WTC11 (cell line): ENCODE measurements around the gene OR4E1. TPM values are rescaled to one million over a fixed set of nuclear protein-coding genes. Genes with fewer than 3 reads are reported as not detected.
A peak's percentile ranks its signal among the peaks of the same experiment; 100 is the strongest.

Experiments
- ATAC-seq: fragments of 200-7000 bp; cut with Tn5 transposase; 2 replicates; pipeline ENCODE4 v1.10.0; 2021; ENCODE audit warnings: mild to moderate bottlenecking, moderate library complexity
- CTCF ChIA-PET: fragments of 300-600 bp; sonication (Branson Sonifier 250); formaldehyde crosslinking; loops from one replicate; lab custom pipeline; 2021; ENCODE audit warnings: antibody characterized with exemption; lab: Charles Lee
- POLR2A ChIA-PET: fragments of 350-600 bp; sonication (Branson Sonifier 250); formaldehyde crosslinking; loops from one replicate; lab custom pipeline; 2021; ENCODE audit warnings: antibody characterized with exemption; lab: Charles Lee
- DNase-seq: peaks from one replicate; pipeline ENCODE4 v3.0.0; 2021; ENCODE audit warnings: low spot score
- H3K27ac Mint-ChIP-seq: 2 replicates; pipeline ENCODE4 v1.8.0; 2021; ENCODE audit warnings: mixed read lengths
- H3K27me3 Mint-ChIP-seq: 2 replicates; pipeline ENCODE4 v1.8.0; 2021; ENCODE audit warnings: low read depth, mild to moderate bottlenecking, moderate library complexity, mixed read lengths
- H3K36me3 Mint-ChIP-seq: 2 replicates; pipeline ENCODE4 v1.8.0; 2021; ENCODE audit warnings: mixed read lengths
- H3K4me1 Mint-ChIP-seq: 2 replicates; pipeline ENCODE4 v1.8.0; 2022; ENCODE audit warnings: mixed read lengths
- H3K4me3 Mint-ChIP-seq: 2 replicates; pipeline ENCODE4 v1.8.0; 2021; ENCODE audit warnings: mild to moderate bottlenecking, moderate library complexity, mixed read lengths
- H3K9me3 Mint-ChIP-seq: 2 replicates; pipeline ENCODE4 v1.8.0; 2021; ENCODE audit warnings: mixed read lengths
- ATF1 ChIP-seq: sonication (generic); formaldehyde crosslinking; IDR thresholded peaks from 2 replicates; pipeline ENCODE4 v1.8.1; 2023; ENCODE audit warnings: mild to moderate bottlenecking, moderate library complexity, missing genetic modification reagents
- ATF2 ChIP-seq: sonication (generic); formaldehyde crosslinking; IDR thresholded peaks from 2 replicates; pipeline ENCODE4 v1.8.1; 2022; ENCODE audit warnings: low read depth, missing genetic modification reagents, borderline replicate concordance
- CTCF ChIP-seq: fragments of 200-600 bp; IDR thresholded peaks from 2 replicates; pipeline ENCODE4 v1.8.0; 2022; ENCODE audit warnings: antibody characterized with exemption
- ESRRA ChIP-seq: sonication (generic); formaldehyde crosslinking; IDR thresholded peaks from 2 replicates; pipeline ENCODE4 v1.8.1; 2022; ENCODE audit warnings: mild to moderate bottlenecking, missing genetic modification reagents, borderline replicate concordance
- GTF2I ChIP-seq: fragments of 250-450 bp; sonication (Bioruptor Pico); conservative IDR thresholded peaks from 2 replicates; pipeline ENCODE4 v1.4.0; 2021; ENCODE audit warnings: mild to moderate bottlenecking
- PRDM15 ChIP-seq: sonication (generic); formaldehyde crosslinking; IDR thresholded peaks from 2 replicates; pipeline ENCODE4 v1.8.0; 2022; ENCODE audit warnings: missing genetic modification reagents
- RORB ChIP-seq: fragments of 250-450 bp; sonication (Bioruptor Pico); IDR thresholded peaks from 2 replicates; pipeline ENCODE4 v1.9.0; 2021; ENCODE audit warnings: mild to moderate bottlenecking
- SOX15 ChIP-seq: fragments of 250-450 bp; sonication (Bioruptor Pico); IDR thresholded peaks from 2 replicates; pipeline ENCODE4 v1.9.0; 2021; ENCODE audit warnings: mild to moderate bottlenecking
- TEAD4 ChIP-seq: sonication (generic); formaldehyde crosslinking; IDR thresholded peaks from 2 replicates; pipeline ENCODE4 v1.8.0; 2022; ENCODE audit warnings: mild to moderate bottlenecking, missing genetic modification reagents
- ZBTB21 ChIP-seq: sonication (generic); formaldehyde crosslinking; IDR thresholded peaks from 2 replicates; pipeline ENCODE4 v1.8.1; 2023; ENCODE audit warnings: mild to moderate bottlenecking, missing genetic modification reagents, borderline replicate concordance
- total RNA-seq: library from RNA; stranded (reverse); gene quantifications from 3 replicates; pipeline ENCODE4 v1.2.3, GENCODE V29; 2021
- TF ChIP-seq, protein P1 (sequence below): sonication (generic); formaldehyde crosslinking; IDR thresholded peaks from 2 replicates; pipeline ENCODE4 v1.8.1; 2022; ENCODE audit warnings: missing genetic modification reagents, borderline replicate concordance
- TF ChIP-seq, protein P2 (sequence below): sonication (generic); formaldehyde crosslinking; IDR thresholded peaks from 2 replicates; pipeline ENCODE4 v1.8.0; 2023; ENCODE audit warnings: missing genetic modification reagents
- TF ChIP-seq, protein P3 (sequence below): sonication (generic); formaldehyde crosslinking; IDR thresholded peaks from 2 replicates; pipeline ENCODE4 v1.8.0; 2022; ENCODE audit warnings: mild to moderate bottlenecking, missing genetic modification reagents
- TF ChIP-seq, protein P4 (sequence below): sonication (generic); formaldehyde crosslinking; IDR thresholded peaks from 2 replicates; pipeline ENCODE4 v1.8.0; 2023; ENCODE audit warnings: mild to moderate bottlenecking, missing genetic modification reagents

OR4E1 gene
- total RNA-seq, 1 experiment from 2014 or later, result not detected

GRCh38 chr14:21656980-21657379 is 16.6 kb downstream of the OR4E1 start:
- peaks cover 2% of the 10 kb centered on the region; the same call in 1 of the 2 replicates for H3K9me3 Mint-ChIP-seq
- CTCF ChIA-PET, result interaction anchor here (1.0 kb wide), 1 partner anchor 67 kb away, joined by 5 read pairs; no protein-coding TSS in a partner anchor
- no peaks in the 10 kb centered on the region for H3K36me3 Mint-ChIP-seq

DNA sequence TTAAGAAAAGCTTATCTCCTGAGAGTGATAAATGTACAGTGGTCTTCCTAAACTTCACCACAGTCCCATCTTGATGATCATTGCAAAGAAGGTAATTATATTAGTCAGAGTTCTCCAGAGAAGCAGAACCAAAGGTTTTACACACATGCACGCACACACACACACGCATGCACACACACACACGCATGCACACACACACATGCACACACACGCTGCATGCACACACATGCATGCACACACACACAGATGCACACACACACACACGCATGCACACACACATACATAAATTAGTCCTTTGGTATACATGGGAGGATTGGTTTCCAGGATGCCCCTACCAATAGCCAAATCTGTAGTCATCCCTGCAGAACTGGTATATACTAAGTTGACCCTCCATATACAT is 19.4 kb downstream of the OR4E1 start:
- DNase-seq (no peak), ATAC-seq (no peak)
- Mint-ChIP-seq H3K4me1 (peaks cover 11% of the 10 kb centered on the region; the same call in 1 of the 2 replicates), H3K27me3 (no peaks in the 10 kb centered on the region; the same call in 1 of the 2 replicates), H3K27ac (no peak overlapping the region), H3K36me3 (no peaks in the 10 kb centered on the region), H3K4me3 (no peak overlapping the region), H3K9me3 (peaks cover 5% of the 10 kb centered on the region; the same call in 1 of the 2 replicates)
- TF ChIP-seq ZBTB21 (CRISPR knock-in tag), result no peak
- TF ChIP-seq, protein P1, sequence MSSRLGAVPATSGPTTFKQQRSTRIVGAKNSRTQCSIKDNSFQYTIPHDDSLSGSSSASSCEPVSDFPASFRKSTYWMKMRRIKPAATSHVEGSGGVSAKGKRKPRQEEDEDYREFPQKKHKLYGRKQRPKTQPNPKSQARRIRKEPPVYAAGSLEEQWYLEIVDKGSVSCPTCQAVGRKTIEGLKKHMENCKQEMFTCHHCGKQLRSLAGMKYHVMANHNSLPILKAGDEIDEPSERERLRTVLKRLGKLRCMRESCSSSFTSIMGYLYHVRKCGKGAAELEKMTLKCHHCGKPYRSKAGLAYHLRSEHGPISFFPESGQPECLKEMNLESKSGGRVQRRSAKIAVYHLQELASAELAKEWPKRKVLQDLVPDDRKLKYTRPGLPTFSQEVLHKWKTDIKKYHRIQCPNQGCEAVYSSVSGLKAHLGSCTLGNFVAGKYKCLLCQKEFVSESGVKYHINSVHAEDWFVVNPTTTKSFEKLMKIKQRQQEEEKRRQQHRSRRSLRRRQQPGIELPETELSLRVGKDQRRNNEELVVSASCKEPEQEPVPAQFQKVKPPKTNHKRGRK (CRISPR knock-in tag), result no peak
- no peak for TF ChIP-seq CTCF
- TF ChIP-seq, protein P2, sequence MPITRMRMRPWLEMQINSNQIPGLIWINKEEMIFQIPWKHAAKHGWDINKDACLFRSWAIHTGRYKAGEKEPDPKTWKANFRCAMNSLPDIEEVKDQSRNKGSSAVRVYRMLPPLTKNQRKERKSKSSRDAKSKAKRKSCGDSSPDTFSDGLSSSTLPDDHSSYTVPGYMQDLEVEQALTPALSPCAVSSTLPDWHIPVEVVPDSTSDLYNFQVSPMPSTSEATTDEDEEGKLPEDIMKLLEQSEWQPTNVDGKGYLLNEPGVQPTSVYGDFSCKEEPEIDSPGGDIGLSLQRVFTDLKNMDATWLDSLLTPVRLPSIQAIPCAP, result no peak
- ChIA-PET POLR2A (no interaction called here), CTCF (no interaction called here)

More at GRCh38 chr14:21656980-21657379, 16.6 kb downstream of the OR4E1 start:
- TF ChIP-seq, protein P1 (CRISPR knock-in tag), result 0 out of 2 replicates have a peak, but pooled peaks have one; percentile 44
- TF ChIP-seq GTF2I (CRISPR knock-in tag), result no peak
- no peak for TF ChIP-seq PRDM15 (CRISPR knock-in tag)
- Mint-ChIP-seq H3K4me1 (peaks cover 9% of the 10 kb centered on the region; the same call in 1 of the 2 replicates), H3K27me3 (no peaks in the 10 kb centered on the region; the same call in 1 of the 2 replicates), H3K27ac (no peak overlapping the region), H3K4me3 (no peak overlapping the region)
- POLR2A ChIA-PET, result interaction anchor here (0.7 kb wide), 1 partner anchor 345 kb away, joined by 7 read pairs; no protein-coding TSS in a partner anchor
- ATAC-seq, result no peak
- DNase-seq, result no peak

DNA sequence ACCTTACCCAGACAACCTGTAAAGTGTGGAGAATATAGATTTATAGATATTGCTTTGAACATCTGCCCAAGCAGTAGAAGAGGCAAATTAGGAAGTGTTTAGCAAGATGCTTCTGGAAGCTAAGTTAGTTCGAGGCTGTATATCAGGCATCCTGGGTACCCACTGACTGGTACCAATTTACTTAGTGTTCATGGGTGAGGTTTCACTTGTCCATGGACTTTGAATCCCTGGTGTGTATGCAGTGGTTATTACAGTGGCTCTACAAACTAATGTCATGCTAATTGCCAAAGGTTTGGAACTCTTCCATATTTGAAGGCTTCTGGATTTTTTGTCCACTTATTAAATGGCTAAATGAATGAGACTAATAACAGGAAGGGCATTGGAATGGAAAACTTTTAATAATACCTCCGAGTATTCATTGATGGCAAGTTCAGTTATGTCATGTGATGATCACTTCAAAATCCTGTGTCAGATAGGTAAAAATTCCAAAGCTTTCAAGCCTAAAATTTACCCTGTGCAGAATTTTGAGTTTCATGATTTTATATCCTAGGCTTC is 20.2 kb downstream of the OR4E1 start, which contains the start of gene OR4E2:
TSS of gene OR4E2 (plus strand) at position 505 of the 555 bp plus-strand sequence. CDS start 11,248 bp downstream, outside the sequence.
- H3K9me3 Mint-ChIP-seq, result peaks cover 6% of the 10 kb centered on the region; the same call in 1 of the 2 replicates
- no peak within 1 kb of the TSS for H3K27ac Mint-ChIP-seq
- no peaks in the 10 kb centered on the region for H3K36me3 Mint-ChIP-seq
- no peaks in the 10 kb centered on the region; the same call in 1 of the 2 replicates for H3K27me3 Mint-ChIP-seq
- DNase-seq (no peak), ATAC-seq (no peak)
- H3K4me1 Mint-ChIP-seq, result peaks cover 11% of the 10 kb centered on the region; the same call in 1 of the 2 replicates
- H3K4me3 Mint-ChIP-seq, result no peak within 1 kb of the TSS
- ChIA-PET POLR2A (no interaction called here), CTCF (no interaction called here)
- no peak for TF ChIP-seq TEAD4 (CRISPR knock-in tag)
- TF ChIP-seq RORB (CRISPR knock-in tag), result no peak
- TF ChIP-seq SOX15 (CRISPR knock-in tag), result no peak
- TF ChIP-seq ATF2 (CRISPR knock-in tag), result no peak
- TF ChIP-seq, protein P3, sequence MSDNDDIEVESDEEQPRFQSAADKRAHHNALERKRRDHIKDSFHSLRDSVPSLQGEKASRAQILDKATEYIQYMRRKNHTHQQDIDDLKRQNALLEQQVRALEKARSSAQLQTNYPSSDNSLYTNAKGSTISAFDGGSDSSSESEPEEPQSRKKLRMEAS (CRISPR knock-in tag), result no peak
- TF ChIP-seq, protein P4, sequence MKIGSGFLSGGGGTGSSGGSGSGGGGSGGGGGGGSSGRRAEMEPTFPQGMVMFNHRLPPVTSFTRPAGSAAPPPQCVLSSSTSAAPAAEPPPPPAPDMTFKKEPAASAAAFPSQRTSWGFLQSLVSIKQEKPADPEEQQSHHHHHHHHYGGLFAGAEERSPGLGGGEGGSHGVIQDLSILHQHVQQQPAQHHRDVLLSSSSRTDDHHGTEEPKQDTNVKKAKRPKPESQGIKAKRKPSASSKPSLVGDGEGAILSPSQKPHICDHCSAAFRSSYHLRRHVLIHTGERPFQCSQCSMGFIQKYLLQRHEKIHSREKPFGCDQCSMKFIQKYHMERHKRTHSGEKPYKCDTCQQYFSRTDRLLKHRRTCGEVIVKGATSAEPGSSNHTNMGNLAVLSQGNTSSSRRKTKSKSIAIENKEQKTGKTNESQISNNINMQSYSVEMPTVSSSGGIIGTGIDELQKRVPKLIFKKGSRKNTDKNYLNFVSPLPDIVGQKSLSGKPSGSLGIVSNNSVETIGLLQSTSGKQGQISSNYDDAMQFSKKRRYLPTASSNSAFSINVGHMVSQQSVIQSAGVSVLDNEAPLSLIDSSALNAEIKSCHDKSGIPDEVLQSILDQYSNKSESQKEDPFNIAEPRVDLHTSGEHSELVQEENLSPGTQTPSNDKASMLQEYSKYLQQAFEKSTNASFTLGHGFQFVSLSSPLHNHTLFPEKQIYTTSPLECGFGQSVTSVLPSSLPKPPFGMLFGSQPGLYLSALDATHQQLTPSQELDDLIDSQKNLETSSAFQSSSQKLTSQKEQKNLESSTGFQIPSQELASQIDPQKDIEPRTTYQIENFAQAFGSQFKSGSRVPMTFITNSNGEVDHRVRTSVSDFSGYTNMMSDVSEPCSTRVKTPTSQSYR (CRISPR knock-in tag), result no peak
- no peak for TF ChIP-seq ESRRA
- TF ChIP-seq ATF1 (CRISPR knock-in tag), result no peak
